Panc1 (cell line): ENCODE data around the gene KIF3B. TPM values are rescaled to one million over a fixed set of nuclear protein-coding genes. Genes with fewer than 3 reads are reported as not detected.
"Not testable (repeated sequence)": the region's sequence is repeated elsewhere in the genome, so short reads cannot be mapped to it uniquely, and the experiment has no call there.

Source experiments
- ATAC-seq: fragments of 200-7000 bp; cut with Tn5 transposase; 2 replicates; pipeline ENCODE4 v1.9.1; 2020; ENCODE audit warnings: mild to moderate bottlenecking, moderate library complexity
- BruUV-seq: library from RNA; stranded (reverse); fragments of 400-500 nt; replicated peaks from 2 replicates; lab custom pipeline; 2021; lab: Mats Ljungman, UMichigan
- CTCF ChIA-PET: fragments of 300-600 bp; sonication (Branson Sonifier 250); formaldehyde crosslinking; loops from one replicate; lab custom pipeline; 2022; ENCODE audit warnings: antibody characterized with exemption; lab: Charles Lee
- POLR2A ChIA-PET: fragments of 300-600 bp; sonication (Branson Sonifier 250); formaldehyde crosslinking; loops from one replicate; lab custom pipeline; 2022; ENCODE audit warnings: antibody characterized with exemption; lab: Charles Lee
- DNase-seq: peaks from one replicate; pipeline ENCODE4 v3.0.0-alpha.2; 2010; ENCODE audit warnings: low read depth, low spot score
- H3K27ac ChIP-seq: 2 replicates; pipeline ENCODE4 v1.5.1; 2011; ENCODE audit warnings: mild to moderate bottlenecking, low read length, inconsistent platforms
- H3K27me3 ChIP-seq: fragments of 200-500 bp; sonication (Bioruptor generic); 2 replicates; pipeline ENCODE4 v1.6.0; 2014; ENCODE audit warnings: low read length, inconsistent platforms; ENCODE audit not compliant: control insufficient read depth, insufficient read depth
- H3K36me3 ChIP-seq: fragments of 200-500 bp; sonication (Bioruptor generic); 2 replicates; pipeline ENCODE4 v1.5.1; 2014; ENCODE audit warnings: inconsistent platforms, mild to moderate bottlenecking, low read length, moderate library complexity; ENCODE audit not compliant: control insufficient read depth, insufficient read depth
- H3K4me1 ChIP-seq: 2 replicates; pipeline ENCODE4 v1.5.1; 2011; ENCODE audit warnings: inconsistent platforms, mild to moderate bottlenecking, low read length, moderate library complexity; ENCODE audit not compliant: control insufficient read depth, insufficient read depth
- H3K4me3 ChIP-seq, 2 experiments: 2 replicates each; pipeline ENCODE4 v1.5.1; 2011 to 2012; ENCODE audit warnings: low read depth in 2 of 2, low read length in 2 of 2, mild to moderate bottlenecking in 2 of 2, inconsistent platforms in 1 of 2, moderate library complexity in 1 of 2
- H3K9me3 ChIP-seq: fragments of 200-500 bp; sonication (Bioruptor generic); 2 replicates; pipeline ENCODE4 v1.5.1; 2014; ENCODE audit warnings: low read depth, mild to moderate bottlenecking, inconsistent platforms, low read length, moderate library complexity; ENCODE audit not compliant: control insufficient read depth, insufficient read depth
- CTCF ChIP-seq: fragments of 450-650 bp; IDR thresholded peaks from 2 replicates; pipeline ENCODE4 v1.5.1; 2017; ENCODE audit warnings: mild to moderate bottlenecking
- POLR2AphosphoS5 ChIP-seq: IDR thresholded peaks from 2 replicates; pipeline ENCODE4 v1.6.1; 2012; ENCODE audit warnings: mild to moderate bottlenecking, low read depth, low read length, moderate library complexity
- REST ChIP-seq, 2 experiments: IDR thresholded peaks; 2 replicates each; pipeline ENCODE4 v1.6.1; 2011 to 2012; ENCODE audit warnings: low read depth in 2 of 2, control low read depth in 1 of 2, low read length in 1 of 2, mild to moderate bottlenecking in 1 of 2, moderate library complexity in 1 of 2; ENCODE audit not compliant: insufficient read depth in 1 of 2
- SIN3A ChIP-seq: IDR thresholded peaks from 2 replicates; pipeline ENCODE4 v1.6.1; 2012; ENCODE audit warnings: low read depth, mild to moderate bottlenecking, low read length, moderate library complexity, borderline replicate concordance; ENCODE audit not compliant: insufficient read depth
- TCF7L2 ChIP-seq: IDR thresholded peaks from 2 replicates; pipeline ENCODE4 v1.6.1; 2011; ENCODE audit warnings: mild to moderate bottlenecking, low read depth, low read length, inconsistent platforms
- in situ Hi-C: cut with HindIII; loops from 2 replicates; pipeline ENCODE4 v1.10.0; 2016; ENCODE audit warnings: low sequenced_read_pairs, low pct_unique_long_range_greater_than_20kb
- intact Hi-C: fragments of 100-400 bp; cut with micrococcal nuclease; formaldehyde crosslinking; loops from one replicate; pipeline ENCODE4 v1.10.0; 2022; ENCODE audit not compliant: unreplicated experiment
- total RNA-seq: library from RNA; stranded (reverse); gene quantifications from one replicate; pipeline ENCODE4 v1.2.1, GENCODE V29; 2021; ENCODE audit not compliant: unreplicated experiment

The KIF3B gene
- total RNA-seq, 1 experiment from 2014 or later = 67.8 TPM

- ATAC-seq (no peak), DNase-seq (no peak)
- in situ Hi-C loops (no loop called here), intact Hi-C loops (no loop called here)
- no peaks in the 10 kb centered on the region for H3K9me3 ChIP-seq
- ChIA-PET POLR2A (interaction anchor here (0.5 kb wide), 1 partner anchor 60 kb away, joined by 7 read pairs; no protein-coding TSS in a partner anchor), CTCF (no interaction called here)
- TF ChIP-seq POLR2AphosphoS5 = no peak
- TF ChIP-seq REST (IDR thresholded peaks at IDR 0.05; ENCODE audit: insufficient read depth in 1 of 2, low read depth in 2 of 2, low read length in 1 of 2) = no peak
- no peak for TF ChIP-seq SIN3A
- TF ChIP-seq CTCF = no peak
- no peak for TF ChIP-seq TCF7L2
- no peaks in the 10 kb centered on the region for H3K36me3 ChIP-seq
- H3K27ac ChIP-seq = 0 out of 2 replicates have a peak overlapping the region, but pooled peaks have one; percentile 5
- H3K4me1 ChIP-seq = peaks cover 5% of the 10 kb centered on the region; the same call in 1 of the 2 replicates
- no TSS peak for BruUV-seq
- no peak overlapping the region for H3K4me3 ChIP-seq
- no peaks in the 10 kb centered on the region for H3K27me3 ChIP-seq
Observed at GRCh38 chr20:32339116-32339515, 61.7 kb downstream of the KIF3B start.

GRCh38 chr20:32341053-32341452 is 63.6 kb downstream of the KIF3B start:
- intact Hi-C loops = not testable (repeated sequence)

GRCh38 chr20:32343439-32343838 is 66.0 kb downstream of the KIF3B start:
- no peak overlapping the region for H3K27ac ChIP-seq
- H3K36me3 ChIP-seq = no peaks in the 10 kb centered on the region
- no peaks in the 10 kb centered on the region for H3K9me3 ChIP-seq
- no peak overlapping the region for H3K4me3 ChIP-seq
- DNase-seq = no peak
- in situ Hi-C loops = no loop called here
- no peak for TF ChIP-seq SIN3A
- no peak for TF ChIP-seq TCF7L2
- no peak for TF ChIP-seq POLR2AphosphoS5
- TF ChIP-seq REST (IDR thresholded peaks at IDR 0.05; ENCODE audit: insufficient read depth in 1 of 2, low read depth in 2 of 2, low read length in 1 of 2) = no peak
- TF ChIP-seq CTCF = no peak
- peaks cover 18% of the 10 kb centered on the region for H3K4me1 ChIP-seq
- ChIA-PET CTCF (no interaction called here), POLR2A (interaction anchor here (0.7 to 1.1 kb wide), 2 partner anchors 16 to 253 kb away, joined by 5 to 8 read pairs; no protein-coding TSS in a partner anchor)
- BruUV-seq = no TSS peak
- intact Hi-C loops = no loop called here
- no peaks in the 10 kb centered on the region for H3K27me3 ChIP-seq
- ATAC-seq = no peak

More at GRCh38 chr20:32341053-32341452, 63.6 kb downstream of the KIF3B start:
- BruUV-seq, H3K27me3 ChIP-seq, H3K4me3 ChIP-seq, DNase-seq, POLR2A ChIA-PET, ATAC-seq, H3K9me3 ChIP-seq, CTCF ChIA-PET, H3K36me3 ChIP-seq, in situ Hi-C loops, H3K27ac ChIP-seq: not testable (repeated sequence)
- H3K4me1 ChIP-seq = peaks cover 18% of the 10 kb centered on the region
